OCI-LY3 (cell line): Measurements from ENCODE around the gene PGM1.

Experiments used
- EZH2phosphoT487 ChIP-seq: fragments of 200-600 bp; shearing (Covaris generic); IDR thresholded peaks from 2 replicates; pipeline ENCODE4 v1.6.1; 2018; ENCODE audit warnings: antibody characterized with exemption, mixed run types, low read depth
- TF ChIP-seq, protein P1 (sequence below): fragments of 200-600, 300-600 bp; sonication (generic); IDR thresholded peaks from 2 replicates; pipeline ENCODE4 v1.5.1; 2014; ENCODE audit warnings: antibody characterized with exemption, low read length, low read depth

DNA sequence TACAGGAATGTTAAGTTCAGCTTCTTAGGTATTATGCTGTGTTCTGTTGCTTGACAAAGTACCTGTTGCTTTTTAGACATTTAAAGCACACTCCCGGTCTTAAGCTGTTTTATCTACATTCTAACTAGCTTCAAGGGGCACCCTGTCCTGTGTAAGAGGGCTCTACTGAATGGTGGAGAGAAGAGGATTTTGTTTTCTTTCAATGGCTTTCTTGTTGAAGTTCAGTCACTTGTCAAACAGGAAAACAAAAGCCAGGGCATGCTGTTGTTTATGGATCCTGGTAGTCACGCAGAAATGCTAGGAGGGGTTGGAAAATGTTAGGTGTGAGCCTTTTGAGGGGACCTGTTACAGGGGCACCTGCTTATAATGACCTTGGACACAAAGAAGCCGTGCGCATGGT lies 30.7 kb downstream of the PGM1 start:
- TF ChIP-seq EZH2phosphoT487 = no peak
- TF ChIP-seq, protein P1, sequence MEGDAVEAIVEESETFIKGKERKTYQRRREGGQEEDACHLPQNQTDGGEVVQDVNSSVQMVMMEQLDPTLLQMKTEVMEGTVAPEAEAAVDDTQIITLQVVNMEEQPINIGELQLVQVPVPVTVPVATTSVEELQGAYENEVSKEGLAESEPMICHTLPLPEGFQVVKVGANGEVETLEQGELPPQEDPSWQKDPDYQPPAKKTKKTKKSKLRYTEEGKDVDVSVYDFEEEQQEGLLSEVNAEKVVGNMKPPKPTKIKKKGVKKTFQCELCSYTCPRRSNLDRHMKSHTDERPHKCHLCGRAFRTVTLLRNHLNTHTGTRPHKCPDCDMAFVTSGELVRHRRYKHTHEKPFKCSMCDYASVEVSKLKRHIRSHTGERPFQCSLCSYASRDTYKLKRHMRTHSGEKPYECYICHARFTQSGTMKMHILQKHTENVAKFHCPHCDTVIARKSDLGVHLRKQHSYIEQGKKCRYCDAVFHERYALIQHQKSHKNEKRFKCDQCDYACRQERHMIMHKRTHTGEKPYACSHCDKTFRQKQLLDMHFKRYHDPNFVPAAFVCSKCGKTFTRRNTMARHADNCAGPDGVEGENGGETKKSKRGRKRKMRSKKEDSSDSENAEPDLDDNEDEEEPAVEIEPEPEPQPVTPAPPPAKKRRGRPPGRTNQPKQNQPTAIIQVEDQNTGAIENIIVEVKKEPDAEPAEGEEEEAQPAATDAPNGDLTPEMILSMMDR = no peak
